Measurements from ENCODE around the gene CACNA1A.
"Not testable (repeated sequence)": the region's sequence is repeated elsewhere in the genome, so short reads cannot be mapped to it uniquely, and the experiment has no call there.

Gene CACNA1A

DNA sequence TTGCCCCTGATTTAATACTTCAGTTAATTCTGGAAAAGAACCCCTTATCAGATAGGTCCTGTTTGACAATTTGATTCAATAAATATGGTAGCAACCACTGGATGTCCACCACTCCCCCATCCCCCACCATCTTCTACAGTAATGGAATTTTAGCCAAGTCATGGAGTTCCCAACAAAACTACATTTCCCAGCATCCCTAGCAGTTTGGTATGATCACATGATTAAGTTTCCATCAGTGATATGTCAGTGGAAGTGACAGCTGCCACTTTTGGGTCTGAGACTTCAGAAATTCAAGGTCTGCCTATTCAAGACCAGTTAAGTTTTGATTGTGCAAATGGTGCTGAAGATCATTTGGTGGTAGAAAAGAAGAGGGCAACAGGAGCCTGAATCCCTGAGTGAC, 85.5 kb downstream of the CACNA1A start:
- DNase-seq, result no peak

DNA sequence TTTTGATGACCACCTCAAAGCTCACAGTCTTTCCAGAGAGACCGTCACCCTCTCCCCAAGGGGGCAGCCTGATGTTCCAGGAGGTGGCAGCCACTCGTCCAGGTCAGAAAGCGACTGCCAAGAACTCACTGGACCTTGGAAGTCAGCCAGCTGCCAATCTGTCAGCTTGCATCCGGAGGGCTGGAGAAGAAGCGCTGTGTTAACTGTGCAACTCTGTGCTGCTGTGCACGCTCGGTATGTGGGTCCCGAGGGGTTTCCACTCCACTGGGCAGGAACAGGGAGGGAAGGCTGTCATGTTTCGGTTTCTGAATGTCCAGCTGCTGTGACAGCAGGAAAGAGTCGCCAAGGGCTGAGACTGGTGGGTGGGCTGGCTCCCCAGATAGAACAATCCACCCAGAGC, 89.2 kb downstream of the CACNA1A start:
- DNase-seq, result no peak

DNA sequence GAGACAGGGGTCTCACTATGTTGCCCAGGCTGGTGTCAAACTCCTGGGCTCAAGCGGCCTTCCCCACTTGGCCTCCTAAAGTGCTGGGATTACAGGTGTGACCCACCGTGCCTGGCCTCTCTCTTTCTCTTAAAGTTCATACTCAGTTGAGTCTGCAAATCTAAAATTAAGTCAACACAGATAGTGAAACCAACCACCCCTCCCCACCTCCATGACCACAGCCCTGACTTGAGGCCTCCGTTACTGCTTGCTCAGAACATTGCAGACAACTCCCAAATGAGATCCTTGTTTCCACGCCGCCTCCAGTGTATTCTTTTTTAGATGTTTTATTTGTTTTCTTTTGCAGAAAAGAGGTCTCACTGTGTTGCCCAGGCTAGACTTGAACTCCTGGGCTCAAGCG, 94.4 kb downstream of the CACNA1A start:
- no peak for DNase-seq

DNA sequence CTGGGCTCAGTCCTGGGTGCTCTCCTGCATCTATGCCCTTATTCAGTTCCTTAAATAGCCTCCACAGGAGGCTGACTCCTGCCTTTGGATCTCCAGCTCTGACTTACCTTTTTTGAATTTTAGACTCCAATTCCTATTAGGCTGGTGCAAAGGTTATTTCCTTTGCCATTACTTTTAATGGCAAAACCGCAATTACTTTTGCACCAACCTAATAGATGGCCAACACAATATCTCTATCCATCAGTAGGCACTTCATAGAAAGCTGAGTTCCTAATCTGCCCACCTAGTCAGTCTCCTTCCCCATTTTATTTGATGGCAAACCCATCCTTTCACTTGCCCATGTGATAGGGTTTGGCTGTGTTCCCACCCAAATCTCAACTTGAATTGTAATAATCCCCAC, 95.3 kb downstream of the CACNA1A start:
- DNase-seq, result no peak

DNA sequence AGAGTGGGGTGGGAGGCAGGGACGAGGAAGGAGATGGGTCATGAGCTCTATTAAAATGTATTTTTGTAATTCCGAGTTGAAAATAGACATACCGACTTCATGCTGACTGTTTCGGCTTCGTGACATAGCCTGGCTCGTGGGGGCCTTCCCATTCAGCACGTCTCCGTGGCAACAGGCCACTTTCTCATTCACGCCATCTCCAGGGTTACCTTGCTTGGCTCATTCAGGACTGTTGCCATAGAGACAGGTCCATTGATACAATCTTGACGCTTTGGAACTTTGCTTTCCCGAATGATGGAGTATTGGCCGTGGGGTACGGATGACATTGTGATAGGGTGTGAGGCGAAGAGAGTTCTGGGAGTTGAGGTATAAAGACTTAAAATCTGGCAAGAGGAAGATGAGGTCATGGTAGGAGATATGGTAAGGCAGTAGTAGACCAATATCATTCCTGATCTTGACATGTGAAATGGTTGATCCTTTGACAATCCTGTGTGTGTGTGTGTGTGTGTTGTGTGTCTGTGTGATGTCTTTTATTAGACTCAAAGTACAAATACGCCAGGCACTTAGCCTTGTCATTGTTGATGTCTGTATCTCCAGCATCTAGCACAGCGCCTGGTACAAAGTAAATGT, 97.3 kb downstream of the CACNA1A start:
- no peak for DNase-seq

DNA sequence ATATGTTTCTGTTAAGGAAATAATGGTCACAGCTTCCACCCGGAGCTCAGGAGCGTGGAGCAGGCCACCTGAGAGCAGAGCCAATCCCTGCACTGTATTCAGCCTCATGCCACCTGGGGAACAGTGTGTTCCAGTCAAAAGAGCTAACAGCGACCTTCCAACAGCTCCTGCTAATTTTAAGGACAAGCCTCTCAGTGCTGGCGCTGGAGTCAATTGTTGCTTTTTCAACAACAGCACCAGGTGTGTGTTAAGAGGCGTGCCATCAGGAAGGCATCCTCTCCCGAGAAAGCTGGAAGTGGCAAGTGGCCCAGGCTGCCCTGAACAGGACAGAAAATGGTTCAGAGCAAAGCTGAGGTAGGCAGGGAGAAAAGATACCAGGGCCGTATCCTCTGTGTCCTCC, 102.0 kb downstream of the CACNA1A start:
- DNase-seq, result peak; percentile 44

DNA sequence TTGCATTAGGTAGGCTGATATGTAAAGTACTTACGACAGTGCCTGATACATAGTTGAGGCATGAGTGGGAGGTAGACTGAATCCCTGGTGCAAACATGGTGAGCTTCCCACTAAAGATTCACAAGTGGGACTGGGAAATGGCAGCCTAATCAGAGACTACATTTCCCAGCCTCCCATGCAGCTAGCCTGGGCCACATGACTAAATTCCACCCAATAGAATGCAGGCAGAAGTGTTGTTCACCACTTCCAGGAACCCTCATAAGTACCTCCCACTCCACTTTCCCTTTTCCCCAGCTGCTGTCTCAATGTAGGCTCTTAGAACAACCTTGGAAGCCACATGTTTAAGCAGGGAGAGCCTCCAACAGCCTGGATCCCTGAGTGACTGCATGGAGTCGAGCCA, 104.9 kb downstream of the CACNA1A start:
- peak; percentile 28 for DNase-seq

DNA sequence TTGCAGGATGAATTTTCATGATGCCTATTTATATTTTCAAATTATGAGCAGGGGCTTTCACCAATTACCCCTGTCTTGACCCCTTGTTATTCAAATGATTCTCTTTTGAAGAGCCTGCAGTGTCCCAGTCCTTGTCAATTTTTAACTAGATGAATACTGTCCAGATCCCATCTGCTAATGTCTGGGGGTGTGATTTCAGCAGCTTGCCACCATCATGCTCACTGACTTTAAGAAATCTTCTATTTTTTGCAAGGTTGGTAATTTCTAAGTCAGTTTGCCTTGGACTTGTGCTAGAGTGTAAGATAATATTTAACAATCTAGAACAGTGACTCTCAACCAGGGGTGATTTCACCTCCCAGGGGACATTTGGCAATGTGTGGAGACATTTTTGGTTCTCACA, 106.0 kb downstream of the CACNA1A start:
- no peak for DNase-seq

DNA sequence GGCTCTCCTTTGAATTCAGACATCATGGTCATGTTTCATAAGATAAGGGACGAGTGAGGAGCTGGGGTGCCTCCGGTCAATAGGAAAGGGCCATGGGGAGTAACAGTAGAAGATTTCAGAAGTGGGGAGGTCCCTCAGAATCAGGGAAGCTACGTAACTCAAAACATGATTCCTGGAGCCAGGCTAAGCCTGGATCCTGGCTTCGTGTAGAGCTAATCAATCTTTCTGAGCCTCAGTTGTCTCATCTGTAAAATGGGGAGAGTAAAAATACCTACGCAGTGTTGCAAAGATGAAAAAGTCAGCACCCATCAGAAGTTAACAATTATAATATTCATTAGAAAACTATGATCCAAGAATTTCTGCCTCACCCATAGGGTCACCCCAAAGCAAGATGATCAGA, 106.5 kb downstream of the CACNA1A start:
- no peak for DNase-seq

DNA sequence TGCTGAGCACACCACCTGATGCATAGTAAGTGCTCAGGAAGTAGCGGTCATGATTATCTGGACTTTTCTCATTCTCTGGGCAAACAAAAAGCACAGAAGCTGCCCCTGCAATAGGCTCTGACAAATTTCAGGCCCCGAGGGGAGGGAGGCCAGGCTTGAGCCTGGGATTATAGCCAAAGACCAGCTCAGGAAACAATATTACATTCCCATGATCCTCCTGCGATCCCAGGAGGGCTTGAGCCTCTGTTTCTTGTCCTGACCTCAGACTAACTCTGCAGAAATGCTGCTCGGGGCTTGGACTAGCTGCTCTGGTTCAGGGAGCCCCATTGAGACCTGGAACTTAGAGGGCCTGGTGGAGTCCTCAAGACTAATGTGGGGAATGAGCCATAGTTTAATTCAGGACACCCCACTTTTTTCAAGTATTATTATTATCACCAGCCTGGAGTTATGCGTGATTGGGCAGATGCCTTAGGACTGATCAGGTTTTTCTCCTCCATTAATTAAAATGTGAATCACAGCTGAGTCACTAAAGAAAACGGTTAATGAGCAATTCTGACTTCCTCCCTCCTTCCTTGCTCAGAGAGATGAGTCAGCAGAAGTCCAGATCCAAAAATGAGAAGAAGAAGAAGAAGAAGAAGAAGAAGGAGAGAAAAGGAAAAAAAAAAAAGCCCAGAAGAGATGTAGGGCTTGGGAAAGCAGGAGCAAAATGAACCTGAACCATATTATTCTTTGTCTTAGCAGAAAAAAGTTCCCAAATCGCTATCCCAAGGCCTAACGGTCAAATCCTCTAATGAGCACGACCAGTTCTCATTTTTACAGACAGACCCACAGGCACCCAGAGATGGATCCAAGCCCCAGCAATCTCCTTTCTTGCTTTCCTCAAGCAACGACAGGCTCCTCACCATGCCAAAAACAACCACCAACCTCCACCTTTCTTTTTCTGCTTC, 107.2 kb downstream of the CACNA1A start:
- peak; percentile 40 for DNase-seq

DNA sequence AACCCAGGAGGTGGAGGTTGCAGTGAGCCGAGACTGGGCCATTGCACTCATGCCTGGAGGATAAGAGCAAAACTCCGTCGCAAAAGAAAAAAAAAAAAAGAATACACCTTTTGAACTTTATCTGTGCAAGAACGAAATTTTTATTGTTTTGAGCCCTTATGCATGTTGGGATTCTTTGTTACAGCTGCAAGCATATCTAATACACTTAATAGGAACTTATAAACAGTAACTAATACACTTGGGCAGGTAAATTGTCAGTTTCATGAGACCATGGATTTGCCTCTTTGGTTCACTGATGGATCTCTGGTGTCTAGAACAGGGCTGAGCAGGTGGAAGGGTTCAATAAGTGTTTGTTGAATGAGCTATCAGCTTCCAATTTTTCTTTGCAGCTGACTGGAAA, 108.1 kb downstream of the CACNA1A start:
- DNase-seq, result no peak

DNA sequence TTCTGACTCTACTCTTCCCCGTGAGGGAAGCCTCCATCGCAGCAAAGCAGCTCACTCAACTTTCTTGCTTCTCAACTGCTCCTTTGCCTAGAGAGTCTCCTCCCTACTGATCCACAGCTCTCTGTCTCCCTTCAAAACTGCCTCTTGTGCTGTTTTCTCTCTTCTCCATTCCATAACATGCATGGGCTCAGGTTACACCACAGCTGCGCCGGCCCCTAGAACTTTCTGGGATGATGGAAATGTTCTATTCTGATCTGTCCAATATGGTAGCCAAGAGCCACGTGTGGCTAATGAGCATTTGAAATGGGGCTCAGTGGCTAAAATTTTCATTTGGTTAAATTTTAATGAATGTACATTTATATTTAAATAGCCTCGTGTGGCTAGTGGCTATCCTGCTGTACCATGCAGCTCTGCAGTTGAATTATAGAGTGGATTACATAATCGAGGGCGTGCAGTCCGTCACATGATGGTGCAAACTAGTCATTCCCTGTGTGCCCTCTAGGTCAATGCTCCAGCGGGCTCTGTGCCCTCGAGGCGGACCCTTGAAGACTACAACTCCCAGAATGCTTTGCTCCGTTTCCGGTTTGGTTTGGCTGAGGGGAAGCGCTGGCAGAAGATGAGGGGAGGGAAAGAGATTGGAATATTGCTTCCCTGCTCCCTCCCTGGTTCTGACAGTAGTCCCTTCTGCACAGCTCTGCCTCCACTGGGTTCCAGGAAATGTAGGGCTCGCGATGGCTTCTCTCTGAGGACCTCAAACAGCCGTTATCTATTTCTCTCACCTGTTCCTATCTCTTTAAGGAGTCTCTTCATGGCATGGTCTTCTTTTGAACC, 109.8 kb downstream of the CACNA1A start:
- peak; percentile 55 for DNase-seq

DNA sequence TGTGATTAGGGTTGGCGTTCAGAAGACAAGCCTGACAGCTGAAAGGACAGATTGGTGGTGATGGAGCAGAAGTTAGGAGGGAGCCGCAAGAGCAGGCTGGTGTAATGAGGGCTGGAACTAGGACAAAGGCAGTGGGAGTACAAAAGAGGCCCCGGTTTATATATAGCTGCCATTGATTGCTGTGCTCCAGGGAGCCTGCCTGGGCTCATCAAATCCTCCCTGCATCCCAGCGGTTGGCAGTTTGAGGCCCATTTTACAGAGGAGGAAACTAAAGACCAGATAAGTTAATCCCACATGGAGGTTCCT, 123.7 kb downstream of the CACNA1A start:
- no peak for DNase-seq

DNA sequence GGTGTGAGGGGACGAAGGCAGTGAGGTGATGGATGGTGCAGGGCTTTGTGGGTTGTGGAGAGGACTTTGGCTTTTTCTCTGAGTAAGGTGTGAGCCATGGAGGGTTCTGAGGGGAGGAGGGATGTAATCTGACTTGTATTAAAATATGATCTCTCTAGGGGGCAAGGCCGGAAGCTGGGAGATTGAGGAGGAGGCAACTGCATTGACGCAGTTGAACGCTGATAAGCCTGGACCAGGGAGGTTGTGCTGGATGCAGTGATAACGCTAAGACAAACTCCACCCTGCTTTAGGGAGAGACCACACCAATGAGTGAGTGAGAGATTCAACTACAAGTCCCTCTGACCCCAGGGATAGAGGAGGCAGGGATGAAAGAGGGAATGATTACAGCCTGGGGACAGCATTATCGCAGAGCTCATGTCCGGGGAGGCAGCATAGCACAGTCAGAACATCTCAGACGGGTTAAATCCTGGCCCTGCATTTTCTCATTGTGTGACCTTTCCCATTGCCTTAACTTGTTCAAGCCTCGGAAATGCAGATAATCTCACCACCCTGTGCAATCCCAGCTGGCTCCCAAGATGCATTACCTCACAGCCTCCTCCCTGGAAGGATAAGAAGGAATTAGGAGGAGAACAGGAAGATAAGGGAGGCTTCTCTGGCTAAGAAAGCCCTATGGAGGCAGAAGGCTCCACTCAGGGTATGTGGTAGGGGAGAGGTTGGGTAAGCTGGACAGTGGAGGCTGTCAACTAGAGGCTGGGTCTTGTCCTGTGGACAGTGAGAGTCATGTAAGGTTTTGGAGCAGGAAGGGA, 124.2 kb downstream of the CACNA1A start:
- no peak for DNase-seq

DNA sequence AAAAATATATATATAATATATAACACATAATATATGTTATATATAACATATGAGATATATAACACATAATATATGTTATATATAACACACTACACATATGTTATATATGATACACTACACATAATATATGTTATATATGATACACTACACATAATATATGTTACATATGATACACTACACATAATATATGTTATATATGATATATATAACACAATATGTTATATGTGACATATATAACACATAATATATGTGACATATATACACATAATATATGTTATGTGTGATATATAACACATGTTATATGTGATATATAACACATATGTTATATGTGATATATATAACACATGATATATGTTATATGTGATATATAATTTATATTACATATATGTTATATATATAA, 129.7 kb downstream of the CACNA1A start:
- DNase-seq, result no peak

DNA sequence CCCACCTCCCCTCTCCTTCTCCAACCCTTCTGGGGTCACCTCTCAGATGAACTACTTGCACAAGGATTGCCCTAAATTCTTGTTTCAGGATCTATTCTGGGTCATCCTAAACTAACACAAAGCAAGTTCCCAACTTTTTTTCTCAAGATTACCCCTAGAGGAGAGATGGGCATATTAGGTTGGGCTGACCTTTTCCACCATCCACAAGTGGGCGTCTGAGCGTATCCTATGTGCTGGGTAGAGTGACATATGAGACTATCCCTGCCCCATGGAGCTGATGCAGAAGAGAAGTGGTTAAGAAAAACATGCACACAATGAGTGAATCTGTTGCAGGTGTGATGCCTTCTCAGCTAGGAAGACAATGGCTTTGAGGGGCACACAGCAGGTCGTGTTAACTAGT, 132.7 kb downstream of the CACNA1A start:
- no peak for DNase-seq

DNA sequence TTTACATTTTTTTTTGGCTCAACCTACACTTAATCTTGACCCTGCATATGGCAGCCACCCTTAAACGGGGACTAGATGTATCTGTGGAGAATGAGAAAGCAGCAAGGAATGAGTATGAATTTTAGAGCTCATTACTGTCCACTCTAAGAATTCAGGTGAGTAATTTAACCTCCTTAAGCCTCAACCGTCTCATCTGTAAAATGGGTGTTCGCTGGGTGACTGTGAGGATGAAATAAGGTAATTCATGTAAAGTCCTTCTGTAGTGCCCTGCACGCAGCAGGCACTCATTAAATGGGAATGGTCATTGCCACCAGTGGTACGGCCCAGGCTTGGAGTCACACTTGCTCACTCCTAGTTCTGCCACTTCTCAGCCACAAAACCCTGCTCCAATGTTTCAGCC, 135.3 kb downstream of the CACNA1A start:
- no peak for DNase-seq

DNA sequence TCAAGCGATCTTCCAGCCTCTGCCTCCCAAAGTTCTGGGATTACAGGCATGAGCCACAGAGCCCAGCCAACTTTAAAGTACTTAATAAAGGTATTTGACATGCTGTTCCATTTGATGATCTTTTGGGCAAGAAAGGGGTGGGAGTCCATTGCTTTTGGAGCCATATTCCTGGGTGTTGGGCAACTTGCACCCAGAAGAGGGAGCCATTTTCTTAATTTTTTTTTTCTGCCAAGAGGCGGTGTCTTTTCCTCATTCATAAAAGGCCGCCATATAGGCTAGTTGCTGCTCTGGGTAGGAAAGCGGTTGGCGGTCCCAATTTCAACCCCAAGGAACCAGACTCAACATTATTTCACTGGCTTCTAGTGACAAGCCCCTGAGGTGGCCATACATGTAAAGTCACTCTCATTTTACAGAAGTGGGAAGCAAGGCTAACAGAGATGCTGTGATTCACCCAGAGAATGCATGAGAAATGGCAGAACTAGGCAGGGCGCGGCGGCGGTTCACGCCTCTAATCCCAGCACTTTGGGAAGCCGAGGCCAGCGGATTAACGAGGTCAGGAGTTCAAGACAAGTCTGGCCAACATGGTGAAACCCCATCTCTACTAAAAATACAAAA, 139.6 kb downstream of the CACNA1A start:
- no peak for DNase-seq

DNA sequence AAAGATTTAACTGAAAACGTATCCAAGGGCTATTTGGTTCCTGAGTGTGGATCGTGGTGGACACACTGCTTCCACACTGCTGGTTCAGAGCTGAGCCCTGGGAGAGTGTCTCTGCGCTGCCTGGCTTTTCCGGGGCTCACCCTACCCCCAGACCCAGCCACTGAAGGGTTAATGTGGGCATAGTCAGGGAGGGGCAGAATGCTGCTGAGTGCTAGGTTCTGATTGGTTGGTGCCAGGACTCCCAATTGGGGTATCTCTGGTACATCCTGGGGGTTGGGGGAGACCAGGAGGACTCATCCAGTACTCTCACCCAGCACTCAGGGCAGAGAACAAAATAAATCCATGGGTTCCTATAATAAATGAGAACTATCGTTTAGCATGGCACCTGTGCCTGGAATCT, 142.3 kb downstream of the CACNA1A start:
- DNase-seq, result no peak

DNA sequence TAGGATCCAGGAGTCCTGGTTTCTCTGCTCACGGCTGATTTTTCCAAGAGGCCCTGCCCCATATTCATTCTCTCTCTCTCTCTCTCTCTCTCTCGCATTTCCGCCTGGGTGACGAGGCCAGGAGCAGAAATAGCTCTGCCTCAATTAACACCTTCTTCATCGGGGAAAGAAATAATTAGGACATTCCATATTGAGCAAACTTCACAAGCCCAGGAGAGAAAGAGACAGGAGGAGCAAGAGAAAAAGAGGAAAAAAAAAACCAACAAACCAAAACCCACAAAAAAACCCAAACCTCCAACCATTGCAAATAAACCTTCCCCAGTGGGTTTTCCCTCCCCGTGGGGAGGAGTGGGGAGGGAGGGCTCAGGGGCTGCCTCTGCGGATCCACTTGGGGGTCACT, 143.0 kb downstream of the CACNA1A start:
- no peak for DNase-seq

DNA sequence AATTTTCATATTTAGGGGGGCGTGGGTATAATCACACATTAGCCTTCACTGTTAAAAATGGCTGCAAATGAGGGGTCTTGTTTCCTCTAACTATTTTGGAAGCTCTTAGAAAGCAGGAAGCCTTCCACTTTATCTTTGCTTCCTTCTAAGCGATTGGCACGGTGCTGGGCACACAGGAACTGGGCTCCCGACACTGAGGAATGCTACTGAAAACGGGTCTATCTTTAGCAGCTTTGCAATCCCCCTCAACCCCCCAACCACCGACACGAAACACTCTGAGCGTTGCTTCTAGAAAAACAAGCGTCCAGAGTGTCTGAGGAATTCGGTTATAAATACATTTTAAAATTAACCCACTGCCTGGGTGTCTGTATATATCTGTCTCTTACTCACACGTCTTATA, 143.6 kb downstream of the CACNA1A start:
- no peak for DNase-seq

DNA sequence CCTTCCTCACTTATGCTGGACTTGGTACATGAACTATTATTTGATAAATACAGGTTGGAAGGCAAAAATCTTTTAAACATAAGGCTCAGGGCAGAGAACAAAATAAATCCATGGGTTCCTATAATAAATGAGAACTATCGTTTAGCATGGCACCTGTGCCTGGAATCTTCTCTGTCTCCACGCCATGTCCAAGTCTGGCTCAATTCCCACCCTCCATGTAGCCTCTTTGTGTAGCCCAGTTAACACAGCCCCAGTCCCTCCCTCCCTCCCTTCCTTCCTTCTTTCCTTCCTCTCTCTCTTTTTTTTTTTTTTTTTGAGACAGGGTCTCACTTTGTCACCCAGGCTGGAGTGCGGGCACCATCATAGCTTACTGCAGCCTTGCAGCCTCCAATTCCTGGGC, 144.6 kb downstream of the CACNA1A start:
- DNase-seq, result not testable (repeated sequence)
